Breast epithelium (tissue), 3 donors: ENCODE measurements around the gene DPPA5.

Experiments
- CTCF ChIP-seq, 3 donors: fragments of 450-650 bp; IDR thresholded peaks; one replicate each; pipeline ENCODE4 v1.5.1; 2016 to 2017; ENCODE audit warnings: antibody characterized with exemption in 3 of 3, mild to moderate bottlenecking in 3 of 3, moderate library complexity in 3 of 3
- POLR2AphosphoS5 ChIP-seq, 3 donors: sonication (generic); formaldehyde crosslinking; IDR thresholded peaks; one replicate each; pipeline ENCODE4 v1.6.1; 2017; ENCODE audit warnings: antibody characterized with exemption in 3 of 3

GRCh38 chr6:73363537-73363875 lies 9.4 kb upstream of the DPPA5 start:
- TF ChIP-seq CTCF (IDR thresholded peaks at IDR 0.05), result no peak
- TF ChIP-seq POLR2AphosphoS5 (IDR thresholded peaks at IDR 0.05), result no peak
